ENCODE data around the gene DENR. TPM values are rescaled to one million over a fixed set of nuclear protein-coding genes. Genes with fewer than 3 reads are reported as not detected.

The DENR gene
- total and polyA plus RNA-seq, 2 of the 13 experiments (the other 11 are each of a cell fraction or from before 2014, with no cell fraction given): 30.0 to 59.1 TPM

DNA sequence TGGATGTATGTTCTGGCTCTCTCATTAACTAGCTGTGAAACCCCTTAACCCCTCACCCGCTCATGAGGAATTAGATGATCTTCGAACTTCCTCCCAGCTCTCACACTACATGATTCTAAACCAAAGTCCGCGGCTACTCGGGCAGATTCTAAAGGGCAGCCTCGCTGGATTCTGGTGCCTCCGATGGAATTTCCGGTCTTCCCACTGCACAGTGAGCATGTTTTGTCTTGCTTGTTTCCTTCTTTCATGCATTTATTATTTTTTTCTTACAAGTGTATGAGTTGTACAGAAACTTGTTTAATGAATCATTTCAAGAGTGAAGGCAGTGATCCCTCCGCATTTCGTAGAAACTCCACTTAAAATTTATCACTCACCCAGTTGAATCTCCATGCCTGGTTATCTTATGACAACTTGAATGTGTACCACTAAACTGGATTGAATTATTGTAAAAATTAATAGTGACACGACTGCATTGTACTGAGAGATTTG, 31.5 kb upstream of the DENR start (continued):
- TF ChIP-seq, protein P1, sequence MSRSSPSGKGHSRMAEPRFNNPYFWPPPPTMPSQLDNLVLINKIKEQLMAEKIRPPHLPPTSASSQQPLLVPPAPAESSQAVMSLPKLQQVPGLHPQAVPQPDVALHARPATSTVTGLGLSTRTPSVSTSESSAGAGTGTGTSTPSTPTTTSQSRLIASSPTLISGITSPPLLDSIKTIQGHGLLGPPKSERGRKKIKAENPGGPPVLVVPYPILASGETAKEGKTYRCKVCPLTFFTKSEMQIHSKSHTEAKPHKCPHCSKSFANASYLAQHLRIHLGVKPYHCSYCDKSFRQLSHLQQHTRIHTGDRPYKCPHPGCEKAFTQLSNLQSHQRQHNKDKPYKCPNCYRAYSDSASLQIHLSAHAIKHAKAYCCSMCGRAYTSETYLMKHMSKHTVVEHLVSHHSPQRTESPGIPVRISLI (CRISPR knock-in tag; IDR thresholded peaks at IDR 0.05; ENCODE audit: borderline replicate concordance): peak; percentile 9; the same call in 1 of the 2 replicates
- TF ChIP-seq, protein P2, sequence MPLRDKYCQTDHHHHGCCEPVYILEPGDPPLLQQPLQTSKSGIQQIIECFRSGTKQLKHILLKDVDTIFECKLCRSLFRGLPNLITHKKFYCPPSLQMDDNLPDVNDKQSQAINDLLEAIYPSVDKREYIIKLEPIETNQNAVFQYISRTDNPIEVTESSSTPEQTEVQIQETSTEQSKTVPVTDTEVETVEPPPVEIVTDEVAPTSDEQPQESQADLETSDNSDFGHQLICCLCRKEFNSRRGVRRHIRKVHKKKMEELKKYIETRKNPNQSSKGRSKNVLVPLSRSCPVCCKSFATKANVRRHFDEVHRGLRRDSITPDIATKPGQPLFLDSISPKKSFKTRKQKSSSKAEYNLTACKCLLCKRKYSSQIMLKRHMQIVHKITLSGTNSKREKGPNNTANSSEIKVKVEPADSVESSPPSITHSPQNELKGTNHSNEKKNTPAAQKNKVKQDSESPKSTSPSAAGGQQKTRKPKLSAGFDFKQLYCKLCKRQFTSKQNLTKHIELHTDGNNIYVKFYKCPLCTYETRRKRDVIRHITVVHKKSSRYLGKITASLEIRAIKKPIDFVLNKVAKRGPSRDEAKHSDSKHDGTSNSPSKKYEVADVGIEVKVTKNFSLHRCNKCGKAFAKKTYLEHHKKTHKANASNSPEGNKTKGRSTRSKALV (CRISPR knock-in tag; IDR thresholded peaks at IDR 0.05): no peak
- TF ChIP-seq, protein P3, sequence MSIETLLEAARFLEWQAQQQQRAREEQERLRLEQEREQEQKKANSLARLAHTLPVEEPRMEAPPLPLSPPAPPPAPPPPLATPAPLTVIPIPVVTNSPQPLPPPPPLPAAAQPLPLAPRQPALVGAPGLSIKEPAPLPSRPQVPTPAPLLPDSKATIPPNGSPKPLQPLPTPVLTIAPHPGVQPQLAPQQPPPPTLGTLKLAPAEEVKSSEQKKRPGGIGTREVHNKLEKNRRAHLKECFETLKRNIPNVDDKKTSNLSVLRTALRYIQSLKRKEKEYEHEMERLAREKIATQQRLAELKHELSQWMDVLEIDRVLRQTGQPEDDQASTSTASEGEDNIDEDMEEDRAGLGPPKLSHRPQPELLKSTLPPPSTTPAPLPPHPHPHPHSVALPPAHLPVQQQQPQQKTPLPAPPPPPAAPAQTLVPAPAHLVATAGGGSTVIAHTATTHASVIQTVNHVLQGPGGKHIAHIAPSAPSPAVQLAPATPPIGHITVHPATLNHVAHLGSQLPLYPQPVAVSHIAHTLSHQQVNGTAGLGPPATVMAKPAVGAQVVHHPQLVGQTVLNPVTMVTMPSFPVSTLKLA (IDR thresholded peaks at IDR 0.05): no peak
- TF ChIP-seq, protein P4, sequence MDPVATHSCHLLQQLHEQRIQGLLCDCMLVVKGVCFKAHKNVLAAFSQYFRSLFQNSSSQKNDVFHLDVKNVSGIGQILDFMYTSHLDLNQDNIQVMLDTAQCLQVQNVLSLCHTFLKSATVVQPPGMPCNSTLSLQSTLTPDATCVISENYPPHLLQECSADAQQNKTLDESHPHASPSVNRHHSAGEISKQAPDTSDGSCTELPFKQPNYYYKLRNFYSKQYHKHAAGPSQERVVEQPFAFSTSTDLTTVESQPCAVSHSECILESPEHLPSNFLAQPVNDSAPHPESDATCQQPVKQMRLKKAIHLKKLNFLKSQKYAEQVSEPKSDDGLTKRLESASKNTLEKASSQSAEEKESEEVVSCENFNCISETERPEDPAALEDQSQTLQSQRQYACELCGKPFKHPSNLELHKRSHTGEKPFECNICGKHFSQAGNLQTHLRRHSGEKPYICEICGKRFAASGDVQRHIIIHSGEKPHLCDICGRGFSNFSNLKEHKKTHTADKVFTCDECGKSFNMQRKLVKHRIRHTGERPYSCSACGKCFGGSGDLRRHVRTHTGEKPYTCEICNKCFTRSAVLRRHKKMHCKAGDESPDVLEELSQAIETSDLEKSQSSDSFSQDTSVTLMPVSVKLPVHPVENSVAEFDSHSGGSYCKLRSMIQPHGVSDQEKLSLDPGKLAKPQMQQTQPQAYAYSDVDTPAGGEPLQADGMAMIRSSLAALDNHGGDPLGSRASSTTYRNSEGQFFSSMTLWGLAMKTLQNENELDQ (CRISPR knock-in tag; IDR thresholded peaks at IDR 0.05; ENCODE audit: borderline replicate concordance): no peak
- TF ChIP-seq DNMT1 (CRISPR knock-in tag; IDR thresholded peaks at IDR 0.05): no peak
- TF ChIP-seq FOXA3 (CRISPR knock-in tag; IDR thresholded peaks at IDR 0.05): peak; percentile 57; the same call in 1 of the 2 replicates
- TF ChIP-seq, protein P5, sequence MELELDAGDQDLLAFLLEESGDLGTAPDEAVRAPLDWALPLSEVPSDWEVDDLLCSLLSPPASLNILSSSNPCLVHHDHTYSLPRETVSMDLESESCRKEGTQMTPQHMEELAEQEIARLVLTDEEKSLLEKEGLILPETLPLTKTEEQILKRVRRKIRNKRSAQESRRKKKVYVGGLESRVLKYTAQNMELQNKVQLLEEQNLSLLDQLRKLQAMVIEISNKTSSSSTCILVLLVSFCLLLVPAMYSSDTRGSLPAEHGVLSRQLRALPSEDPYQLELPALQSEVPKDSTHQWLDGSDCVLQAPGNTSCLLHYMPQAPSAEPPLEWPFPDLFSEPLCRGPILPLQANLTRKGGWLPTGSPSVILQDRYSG (CRISPR knock-in tag; IDR thresholded peaks at IDR 0.05): no peak
- TF ChIP-seq, protein P6, sequence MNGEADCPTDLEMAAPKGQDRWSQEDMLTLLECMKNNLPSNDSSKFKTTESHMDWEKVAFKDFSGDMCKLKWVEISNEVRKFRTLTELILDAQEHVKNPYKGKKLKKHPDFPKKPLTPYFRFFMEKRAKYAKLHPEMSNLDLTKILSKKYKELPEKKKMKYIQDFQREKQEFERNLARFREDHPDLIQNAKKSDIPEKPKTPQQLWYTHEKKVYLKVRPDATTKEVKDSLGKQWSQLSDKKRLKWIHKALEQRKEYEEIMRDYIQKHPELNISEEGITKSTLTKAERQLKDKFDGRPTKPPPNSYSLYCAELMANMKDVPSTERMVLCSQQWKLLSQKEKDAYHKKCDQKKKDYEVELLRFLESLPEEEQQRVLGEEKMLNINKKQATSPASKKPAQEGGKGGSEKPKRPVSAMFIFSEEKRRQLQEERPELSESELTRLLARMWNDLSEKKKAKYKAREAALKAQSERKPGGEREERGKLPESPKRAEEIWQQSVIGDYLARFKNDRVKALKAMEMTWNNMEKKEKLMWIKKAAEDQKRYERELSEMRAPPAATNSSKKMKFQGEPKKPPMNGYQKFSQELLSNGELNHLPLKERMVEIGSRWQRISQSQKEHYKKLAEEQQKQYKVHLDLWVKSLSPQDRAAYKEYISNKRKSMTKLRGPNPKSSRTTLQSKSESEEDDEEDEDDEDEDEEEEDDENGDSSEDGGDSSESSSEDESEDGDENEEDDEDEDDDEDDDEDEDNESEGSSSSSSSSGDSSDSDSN (CRISPR knock-in tag; IDR thresholded peaks at IDR 0.05): no peak
- no peak for TF ChIP-seq ZBTB20 (CRISPR knock-in tag; IDR thresholded peaks at IDR 0.05; ENCODE audit: borderline replicate concordance, low read depth)
- peak; percentile 45; the same call in 1 of the 2 replicates for TF ChIP-seq ZNF614 (CRISPR knock-in tag; IDR thresholded peaks at IDR 0.05; ENCODE audit: borderline replicate concordance)
- TF ChIP-seq, protein P7, sequence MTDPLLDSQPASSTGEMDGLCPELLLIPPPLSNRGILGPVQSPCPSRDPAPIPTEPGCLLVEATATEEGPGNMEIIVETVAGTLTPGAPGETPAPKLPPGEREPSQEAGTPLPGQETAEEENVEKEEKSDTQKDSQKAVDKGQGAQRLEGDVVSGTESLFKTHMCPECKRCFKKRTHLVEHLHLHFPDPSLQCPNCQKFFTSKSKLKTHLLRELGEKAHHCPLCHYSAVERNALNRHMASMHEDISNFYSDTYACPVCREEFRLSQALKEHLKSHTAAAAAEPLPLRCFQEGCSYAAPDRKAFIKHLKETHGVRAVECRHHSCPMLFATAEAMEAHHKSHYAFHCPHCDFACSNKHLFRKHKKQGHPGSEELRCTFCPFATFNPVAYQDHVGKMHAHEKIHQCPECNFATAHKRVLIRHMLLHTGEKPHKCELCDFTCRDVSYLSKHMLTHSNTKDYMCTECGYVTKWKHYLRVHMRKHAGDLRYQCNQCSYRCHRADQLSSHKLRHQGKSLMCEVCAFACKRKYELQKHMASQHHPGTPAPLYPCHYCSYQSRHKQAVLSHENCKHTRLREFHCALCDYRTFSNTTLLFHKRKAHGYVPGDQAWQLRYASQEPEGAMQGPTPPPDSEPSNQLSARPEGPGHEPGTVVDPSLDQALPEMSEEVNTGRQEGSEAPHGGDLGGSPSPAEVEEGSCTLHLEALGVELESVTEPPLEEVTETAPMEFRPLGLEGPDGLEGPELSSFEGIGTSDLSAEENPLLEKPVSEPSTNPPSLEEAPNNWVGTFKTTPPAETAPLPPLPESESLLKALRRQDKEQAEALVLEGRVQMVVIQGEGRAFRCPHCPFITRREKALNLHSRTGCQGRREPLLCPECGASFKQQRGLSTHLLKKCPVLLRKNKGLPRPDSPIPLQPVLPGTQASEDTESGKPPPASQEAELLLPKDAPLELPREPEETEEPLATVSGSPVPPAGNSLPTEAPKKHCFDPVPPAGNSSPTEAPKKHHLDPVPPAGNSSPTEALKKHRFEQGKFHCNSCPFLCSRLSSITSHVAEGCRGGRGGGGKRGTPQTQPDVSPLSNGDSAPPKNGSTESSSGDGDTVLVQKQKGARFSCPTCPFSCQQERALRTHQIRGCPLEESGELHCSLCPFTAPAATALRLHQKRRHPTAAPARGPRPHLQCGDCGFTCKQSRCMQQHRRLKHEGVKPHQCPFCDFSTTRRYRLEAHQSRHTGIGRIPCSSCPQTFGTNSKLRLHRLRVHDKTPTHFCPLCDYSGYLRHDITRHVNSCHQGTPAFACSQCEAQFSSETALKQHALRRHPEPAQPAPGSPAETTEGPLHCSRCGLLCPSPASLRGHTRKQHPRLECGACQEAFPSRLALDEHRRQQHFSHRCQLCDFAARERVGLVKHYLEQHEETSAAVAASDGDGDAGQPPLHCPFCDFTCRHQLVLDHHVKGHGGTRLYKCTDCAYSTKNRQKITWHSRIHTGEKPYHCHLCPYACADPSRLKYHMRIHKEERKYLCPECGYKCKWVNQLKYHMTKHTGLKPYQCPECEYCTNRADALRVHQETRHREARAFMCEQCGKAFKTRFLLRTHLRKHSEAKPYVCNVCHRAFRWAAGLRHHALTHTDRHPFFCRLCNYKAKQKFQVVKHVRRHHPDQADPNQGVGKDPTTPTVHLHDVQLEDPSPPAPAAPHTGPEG (CRISPR knock-in tag; IDR thresholded peaks at IDR 0.05): no peak
